K562 (cell line): ENCODE data around the gene PUM1.

Source experiments
- RAD51 ChIP-seq: fragments of 450-650 bp; IDR thresholded peaks from 2 replicates; pipeline ENCODE4 v1.7.1; 2016; ENCODE audit warnings: low read depth, mild to moderate bottlenecking, borderline replicate concordance
- TF ChIP-seq, protein P1 (sequence below), 3 experiments: IDR thresholded peaks in 2 of 3; conservative IDR thresholded peaks in 1 of 3; 2 replicates each; pipeline ENCODE4 v1.5.1; 2011 to 2012; ENCODE audit warnings: low read length in 3 of 3, mild to moderate bottlenecking in 3 of 3, control low read depth in 2 of 3, improper control_type of control experiment in 1 of 3, inconsistent platforms in 1 of 3, low read depth in 1 of 3, mixed read lengths in 1 of 3, moderate library complexity in 1 of 3; ENCODE audit not compliant: insufficient read depth in 2 of 3

DNA sequence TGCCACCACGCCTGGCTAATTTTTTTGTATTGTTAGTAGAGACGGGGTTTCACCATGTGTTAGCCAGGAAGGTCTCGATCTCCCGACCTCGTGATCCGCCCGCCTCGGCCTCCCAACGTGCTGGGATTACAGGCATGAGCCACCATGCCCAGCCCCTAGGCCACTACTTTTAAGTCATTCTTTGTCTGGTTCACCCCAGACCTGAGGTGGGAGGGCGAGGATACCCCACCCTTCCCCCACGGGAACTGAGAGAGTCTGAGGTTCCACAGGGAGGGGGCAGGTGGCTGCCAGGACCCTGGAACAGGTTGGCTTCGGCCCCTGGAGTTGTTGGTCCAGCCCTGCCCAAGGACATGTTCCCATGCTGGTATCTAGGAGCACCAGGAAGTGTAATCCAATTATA lies 149.2 kb downstream of the PUM1 start:
- TF ChIP-seq, protein P1, sequence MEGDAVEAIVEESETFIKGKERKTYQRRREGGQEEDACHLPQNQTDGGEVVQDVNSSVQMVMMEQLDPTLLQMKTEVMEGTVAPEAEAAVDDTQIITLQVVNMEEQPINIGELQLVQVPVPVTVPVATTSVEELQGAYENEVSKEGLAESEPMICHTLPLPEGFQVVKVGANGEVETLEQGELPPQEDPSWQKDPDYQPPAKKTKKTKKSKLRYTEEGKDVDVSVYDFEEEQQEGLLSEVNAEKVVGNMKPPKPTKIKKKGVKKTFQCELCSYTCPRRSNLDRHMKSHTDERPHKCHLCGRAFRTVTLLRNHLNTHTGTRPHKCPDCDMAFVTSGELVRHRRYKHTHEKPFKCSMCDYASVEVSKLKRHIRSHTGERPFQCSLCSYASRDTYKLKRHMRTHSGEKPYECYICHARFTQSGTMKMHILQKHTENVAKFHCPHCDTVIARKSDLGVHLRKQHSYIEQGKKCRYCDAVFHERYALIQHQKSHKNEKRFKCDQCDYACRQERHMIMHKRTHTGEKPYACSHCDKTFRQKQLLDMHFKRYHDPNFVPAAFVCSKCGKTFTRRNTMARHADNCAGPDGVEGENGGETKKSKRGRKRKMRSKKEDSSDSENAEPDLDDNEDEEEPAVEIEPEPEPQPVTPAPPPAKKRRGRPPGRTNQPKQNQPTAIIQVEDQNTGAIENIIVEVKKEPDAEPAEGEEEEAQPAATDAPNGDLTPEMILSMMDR (IDR thresholded peaks at IDR 0.05 in 2 of 3, conservative IDR thresholded peaks at IDR 0.05 in 1 of 3; ENCODE audit: insufficient read depth in 2 of 3, low read depth in 1 of 3, low read length in 3 of 3), result no peak
- TF ChIP-seq RAD51, result no peak
